Activated CD8-positive, alpha-beta T cell treated with anti-CD3 and anti-CD28 coated beads for 36 hours (primary cell): ENCODE measurements around the gene ZMYND11. TPM values are rescaled to one million over a fixed set of nuclear protein-coding genes. Genes with fewer than 3 reads are reported as not detected.

Experiments
- ATAC-seq: fragments of 200-7000 bp; cut with Tn5 transposase; one replicate; pipeline ENCODE4 v1.10.0; 2021; ENCODE audit warnings: mild to moderate bottlenecking, moderate library complexity
- CTCF ChIA-PET: fragments of 350-600 bp; sonication (Branson Sonifier 250); formaldehyde crosslinking; loops from one replicate; lab custom pipeline; 2021; ENCODE audit warnings: antibody characterized with exemption; lab: Charles Lee
- POLR2A ChIA-PET: fragments of 350-600 bp; sonication (Branson Sonifier 250); formaldehyde crosslinking; loops from one replicate; lab custom pipeline; 2021; ENCODE audit warnings: antibody characterized with exemption; lab: Charles Lee
- DNase-seq: peaks from one replicate; pipeline ENCODE4 v3.0.0-alpha.2; 2020
- H3K27ac Mint-ChIP-seq: one replicate; pipeline ENCODE4 v1.8.0; 2021; ENCODE audit warnings: mild to moderate bottlenecking, mixed read lengths
- H3K27me3 Mint-ChIP-seq: one replicate; pipeline ENCODE4 v1.8.0; 2021; ENCODE audit warnings: mixed read lengths
- H3K36me3 Mint-ChIP-seq: one replicate; pipeline ENCODE4 v1.8.0; 2021; ENCODE audit warnings: low read depth, mixed read lengths
- H3K4me1 Mint-ChIP-seq: one replicate; pipeline ENCODE4 v1.8.0; 2021; ENCODE audit warnings: low read depth, mixed read lengths
- H3K4me3 Mint-ChIP-seq: one replicate; pipeline ENCODE4 v1.8.0; 2021; ENCODE audit warnings: mild to moderate bottlenecking, moderate library complexity, mixed read lengths
- H3K9me3 Mint-ChIP-seq: one replicate; pipeline ENCODE4 v1.8.0; 2021; ENCODE audit warnings: mixed read lengths
- CTCF ChIP-seq: fragments of 200-600 bp; IDR thresholded peaks from one replicate; pipeline ENCODE4 v1.8.0; 2022; ENCODE audit warnings: antibody characterized with exemption, mild to moderate bottlenecking
- intact Hi-C: fragments of 100-400 bp; cut with micrococcal nuclease; formaldehyde crosslinking; loops from one replicate; pipeline ENCODE4 v1.10.0; 2022
- total RNA-seq, 2 experiments: library from RNA; stranded (reverse); gene quantifications; one replicate each; pipeline ENCODE4 v1.2.3, GENCODE V29; 2021

Gene ZMYND11
- total RNA-seq, 2 experiments from 2014 or later, result 14.9 to 16.8 TPM

GRCh38 chr10:228366-228765 lies 93.1 kb downstream of the ZMYND11 start:
- ATAC-seq (no peak), DNase-seq (no peak)
- Mint-ChIP-seq H3K27ac (peak overlapping the region; percentile 16), H3K4me1 (peaks cover 16% of the 10 kb centered on the region), H3K9me3 (no peaks in the 10 kb centered on the region), H3K4me3 (no peak overlapping the region), H3K27me3 (no peaks in the 10 kb centered on the region), H3K36me3 (no peaks in the 10 kb centered on the region)
- CTCF ChIA-PET, result interaction anchor here (0.6 to 1.7 kb wide), 4 partner anchors 10 to 60 kb away, joined by 3 read pairs; no protein-coding TSS in a partner anchor
- intact Hi-C loops, result no loop called here
- POLR2A ChIA-PET, result no interaction called here
- TF ChIP-seq CTCF, result no peak

DNA sequence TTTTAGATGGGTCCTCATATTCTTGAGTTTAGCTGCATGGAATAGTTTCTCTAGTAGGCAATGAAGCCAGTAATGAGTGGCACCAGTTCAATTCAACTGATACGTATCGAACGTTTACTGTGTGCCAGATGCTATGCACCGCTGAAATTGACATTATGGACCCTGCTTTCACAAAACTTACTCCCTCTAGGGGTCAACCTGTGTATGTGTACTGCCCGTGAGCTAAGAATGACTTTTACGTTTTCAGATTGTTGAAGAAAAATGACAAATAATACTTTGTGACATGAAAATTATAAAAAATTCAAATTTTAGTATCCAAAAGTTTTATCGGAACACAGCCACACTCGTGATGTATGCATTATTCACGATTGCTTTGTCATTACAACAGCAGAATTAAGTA lies 95.5 kb downstream of the ZMYND11 start:
- ATAC-seq, result peak; percentile 55
- H3K4me1 Mint-ChIP-seq, result peaks cover 18% of the 10 kb centered on the region
- peak; percentile 70 for TF ChIP-seq CTCF
- DNase-seq, result no peak
- H3K4me3 Mint-ChIP-seq, result no peak overlapping the region
- no peaks in the 10 kb centered on the region for H3K9me3 Mint-ChIP-seq
- no peak overlapping the region for H3K27ac Mint-ChIP-seq
- H3K27me3 Mint-ChIP-seq, result no peaks in the 10 kb centered on the region
- intact Hi-C loops, result no loop called here
- peaks cover 3% of the 10 kb centered on the region for H3K36me3 Mint-ChIP-seq
- ChIA-PET POLR2A (no interaction called here), CTCF (interaction anchor here (0.6 to 3.0 kb wide), 13 partner anchors 9 to 97 kb away, joined by 3 to 23 read pairs (median 4); no protein-coding TSS in a partner anchor)

GRCh38 chr10:232061-232460 lies 96.8 kb downstream of the ZMYND11 start:
- Mint-ChIP-seq H3K27me3 (no peaks in the 10 kb centered on the region), H3K4me3 (no peak overlapping the region), H3K9me3 (no peaks in the 10 kb centered on the region), H3K36me3 (peaks cover 5% of the 10 kb centered on the region), H3K4me1 (peaks cover 18% of the 10 kb centered on the region), H3K27ac (no peak overlapping the region)
- ChIA-PET CTCF (interaction anchor here (2.1 to 2.9 kb wide), 3 partner anchors 13 to 27 kb away, joined by 10 to 14 read pairs (median 10); no protein-coding TSS in a partner anchor), POLR2A (interaction anchor here (0.6 kb wide), 1 partner anchor 76 kb away, joined by 3 read pairs; no protein-coding TSS in a partner anchor)
- DNase-seq (no peak), ATAC-seq (no peak)
- no peak for TF ChIP-seq CTCF
- intact Hi-C loops, result no loop called here

GRCh38 chr10:232878-233277 lies 97.6 kb downstream of the ZMYND11 start:
- Mint-ChIP-seq H3K36me3 (peaks cover 6% of the 10 kb centered on the region), H3K27me3 (no peaks in the 10 kb centered on the region), H3K9me3 (no peaks in the 10 kb centered on the region), H3K4me1 (peaks cover 14% of the 10 kb centered on the region), H3K27ac (peak overlapping the region; percentile 37), H3K4me3 (no peak overlapping the region)
- no peak for ATAC-seq
- DNase-seq, result no peak
- POLR2A ChIA-PET, result interaction anchor here (0.6 kb wide), 1 partner anchor 75 kb away, joined by 3 read pairs; no protein-coding TSS in a partner anchor
- intact Hi-C loops, result no loop called here
- no peak for TF ChIP-seq CTCF
- CTCF ChIA-PET, result no interaction called here

- Mint-ChIP-seq H3K4me1 (peaks cover 5% of the 10 kb centered on the region), H3K27ac (no peak overlapping the region), H3K36me3 (peaks cover 10% of the 10 kb centered on the region), H3K4me3 (no peak overlapping the region), H3K27me3 (no peaks in the 10 kb centered on the region), H3K9me3 (no peaks in the 10 kb centered on the region)
- DNase-seq (no peak), ATAC-seq (no peak)
- intact Hi-C loops, result no loop called here
- ChIA-PET POLR2A (no interaction called here), CTCF (no interaction called here)
- no peak for TF ChIP-seq CTCF
Measured at GRCh38 chr10:234708-235406, 99.6 kb downstream of the ZMYND11 start.
